Activated CD4-positive, alpha-beta T cell treated with anti-CD3 and anti-CD28 coated beads, Interleukin-10, Interleukin-2, amounts not matched to agents 100 ng/mL and 50 ng/mL, durations not matched to agents 16 hours and 8 hours (primary cell): ENCODE data around the gene ZRANB2.

ENCODE experiments used
- DNase-seq: peaks from one replicate; pipeline ENCODE4 v3.0.0-alpha.2; 2020

ZRANB2 gene

DNA sequence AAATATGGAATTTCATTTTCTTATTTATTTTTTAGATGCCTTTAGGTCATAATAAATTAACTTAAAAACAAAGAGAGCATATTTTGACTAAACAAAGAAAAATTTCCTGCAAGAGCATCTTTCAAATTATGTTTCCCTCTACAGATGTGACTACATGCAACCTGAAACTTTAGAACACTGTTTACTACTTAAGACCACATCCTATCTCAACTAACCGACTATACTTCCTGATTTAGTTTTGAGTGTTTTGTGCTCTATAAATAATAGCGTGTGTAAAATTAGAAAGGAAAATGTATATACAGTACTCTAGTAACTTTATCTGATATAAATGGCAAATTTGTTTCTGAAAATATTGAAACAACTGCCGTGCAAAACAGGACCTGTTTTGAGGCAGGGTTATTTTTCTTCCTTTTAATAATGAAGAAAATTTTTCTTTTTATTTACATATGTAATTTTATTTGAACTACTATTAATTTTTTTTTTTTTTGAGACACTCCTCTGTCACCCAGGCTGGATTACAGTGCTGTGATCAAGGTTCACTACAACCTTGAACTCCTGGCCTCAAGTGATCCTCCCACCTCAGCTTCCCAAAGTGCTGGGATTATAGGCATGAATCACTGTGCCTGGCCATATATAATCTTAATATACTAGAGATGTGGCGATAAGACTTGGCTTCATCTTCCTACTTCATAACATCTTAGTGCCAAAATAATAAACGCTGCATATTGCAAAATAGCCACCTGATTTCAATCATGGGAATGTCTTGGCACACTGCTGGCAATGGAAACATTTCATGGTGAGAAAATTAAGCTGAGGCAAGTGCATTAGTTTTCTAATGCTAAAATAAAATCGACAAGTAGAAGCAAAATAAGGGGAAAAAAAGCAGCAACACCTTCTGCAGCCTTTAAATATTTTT, 12.3 kb downstream of the ZRANB2 start:
- peak; percentile 55 for DNase-seq

DNA sequence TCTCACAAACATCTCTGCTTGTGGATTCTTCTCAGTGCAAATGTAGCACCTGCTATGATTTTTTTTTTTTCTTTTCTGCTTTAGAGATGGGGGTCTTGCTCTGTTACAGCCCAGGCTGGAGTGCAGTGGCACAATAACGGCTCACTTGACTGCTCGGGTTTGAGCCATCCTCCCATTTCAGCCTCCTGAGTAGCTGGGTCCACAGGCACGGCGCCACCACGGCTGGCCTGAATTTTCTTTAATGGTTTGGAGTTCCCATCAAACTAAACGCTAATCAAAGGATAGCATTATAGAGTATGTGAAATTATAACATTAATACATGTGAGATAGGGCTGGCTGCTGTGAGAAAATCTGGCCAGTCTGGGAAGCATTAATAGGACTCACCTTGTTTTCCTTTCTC, 26.0 kb downstream of the ZRANB2 start:
- no peak for DNase-seq

DNA sequence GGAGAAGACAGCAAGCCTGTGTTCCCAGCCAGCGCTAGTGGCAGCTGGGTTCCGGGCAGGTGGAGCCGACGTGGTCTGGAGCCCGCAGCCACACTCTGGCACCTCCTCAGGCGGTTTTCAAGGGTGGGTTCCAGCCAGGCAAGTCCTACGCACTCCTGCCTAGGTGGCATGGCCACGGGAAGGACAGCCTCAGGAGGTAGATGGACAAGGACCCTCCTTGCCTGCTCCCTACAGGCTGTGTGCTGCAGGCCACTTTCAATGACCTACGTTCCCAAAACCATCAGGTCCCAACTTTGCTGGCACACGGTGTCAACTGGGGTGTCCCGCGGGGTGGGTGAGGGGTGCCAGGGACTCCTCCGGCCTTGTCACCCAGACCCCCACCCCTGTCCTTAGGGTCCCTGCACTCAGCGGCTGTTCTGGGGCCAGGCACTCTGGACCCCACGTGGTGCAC, 26.5 kb downstream of the ZRANB2 start:
- no peak for DNase-seq

DNA sequence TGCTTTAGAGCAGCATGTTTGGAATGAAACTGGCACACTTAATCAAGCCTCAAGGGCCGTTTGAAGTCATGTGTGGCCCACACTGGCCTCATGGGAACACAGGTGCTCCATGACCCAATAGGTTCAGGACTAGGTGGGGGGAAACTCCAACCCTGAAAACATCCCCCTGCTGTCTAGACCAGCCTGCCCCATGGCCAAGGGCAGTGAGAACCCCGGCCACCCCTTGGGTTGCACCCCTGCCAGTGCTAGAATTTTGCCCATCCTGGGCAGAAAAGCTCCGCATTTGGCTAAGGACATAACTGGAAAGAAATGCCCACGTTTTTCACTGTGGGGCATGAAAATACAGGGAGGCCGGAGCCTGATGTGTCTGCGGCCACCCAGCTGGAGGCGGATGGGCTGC, 27.1 kb downstream of the ZRANB2 start:
- no peak for DNase-seq

DNA sequence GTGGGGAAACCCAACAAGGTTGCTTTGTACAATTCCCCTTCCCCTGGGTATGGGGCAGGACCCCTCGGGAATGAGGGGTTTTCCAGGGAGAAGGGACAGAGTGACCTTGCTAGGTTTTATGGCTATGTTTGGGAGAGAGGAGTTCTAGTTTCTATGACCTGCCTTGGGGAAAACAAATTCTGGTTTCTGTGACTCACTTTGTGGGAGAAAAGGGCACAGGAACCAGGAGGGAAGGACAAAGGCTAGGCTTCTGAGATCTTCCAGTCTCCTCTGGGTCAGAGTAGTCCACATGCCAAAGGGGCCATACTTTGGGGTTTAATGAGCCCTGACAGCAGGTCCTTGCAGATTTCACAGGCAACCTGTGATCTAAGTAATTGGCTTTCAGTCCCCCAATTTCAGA, 27.7 kb downstream of the ZRANB2 start:
- no peak for DNase-seq

DNA sequence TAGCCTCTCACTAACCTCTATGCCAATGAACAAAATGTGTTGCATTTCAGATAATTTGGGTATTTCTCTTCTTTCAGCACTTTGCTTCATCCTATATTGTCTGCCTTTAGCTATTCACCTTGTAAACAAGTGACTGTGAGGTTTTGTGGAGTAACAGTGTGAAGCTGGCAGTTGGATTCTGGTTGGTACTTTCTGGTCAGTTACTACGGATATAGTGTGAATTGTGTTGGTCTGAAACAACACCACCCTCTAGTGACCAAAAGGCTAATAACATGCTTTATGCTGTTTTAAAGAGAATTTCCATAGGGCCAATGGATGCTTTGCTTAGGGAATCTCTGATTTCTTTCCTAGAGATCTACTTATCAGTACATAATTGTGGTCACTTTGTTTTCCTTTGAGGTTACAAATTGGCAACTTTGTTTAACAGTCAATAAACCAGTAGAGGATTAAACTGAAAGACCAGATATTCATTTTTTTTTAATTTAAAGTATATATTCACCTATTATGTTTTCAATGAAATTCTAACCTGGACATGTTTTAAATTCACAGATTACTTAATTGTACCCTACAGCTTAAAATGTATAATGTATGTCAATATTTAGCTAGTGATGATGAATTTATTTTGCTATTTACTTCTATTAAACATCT, 30.8 kb downstream of the ZRANB2 start:
- DNase-seq, result peak; percentile 61

DNA sequence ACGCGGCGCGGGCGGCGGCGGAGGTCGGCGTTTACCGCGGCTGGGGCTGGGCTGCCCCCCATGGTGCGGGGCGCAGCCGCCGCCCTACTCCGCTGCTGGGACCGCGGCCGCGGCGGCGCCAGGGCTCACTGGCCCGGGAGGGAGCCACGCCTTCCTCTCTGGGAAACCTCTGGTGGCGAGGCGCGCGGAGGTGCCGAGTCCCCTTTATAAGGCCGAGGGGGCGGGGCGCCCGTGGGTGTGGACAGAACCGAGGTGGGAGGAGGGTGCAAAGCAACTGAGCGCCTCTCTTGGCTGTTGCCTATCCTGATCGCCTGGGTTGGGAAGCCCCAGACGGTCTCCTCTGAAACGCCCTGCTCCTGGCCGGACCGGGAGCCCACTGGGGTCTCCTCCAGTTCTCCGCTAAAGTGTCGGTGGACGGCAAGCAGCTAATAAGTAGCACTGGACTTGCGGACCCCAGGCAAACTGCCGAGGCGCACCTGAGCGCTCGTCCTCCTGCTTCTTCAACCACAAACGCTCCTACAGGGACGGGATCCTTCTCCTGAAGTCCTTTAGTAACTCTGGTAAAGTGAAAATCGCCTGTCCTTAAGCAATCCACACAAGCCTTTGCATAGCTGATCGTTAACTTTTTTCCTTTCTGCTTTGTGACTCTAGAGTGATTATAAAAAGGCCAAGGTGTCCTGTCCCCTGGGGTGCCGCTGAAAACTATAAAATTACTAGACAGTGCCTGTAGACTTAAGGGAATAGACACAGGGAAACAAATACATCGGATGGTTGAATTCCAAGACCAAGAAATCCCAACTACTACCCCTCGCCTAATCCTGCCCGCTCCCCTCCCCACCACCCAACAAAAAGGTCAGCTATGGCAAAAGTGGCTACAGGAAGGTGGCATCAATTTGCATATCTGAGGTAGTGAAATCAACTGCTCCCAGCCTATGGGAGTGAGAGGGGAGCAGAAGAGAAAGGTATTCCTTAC, 32.9 kb downstream of the ZRANB2 start, which contains the start of gene PTGER3:
TSS of gene PTGER3 (minus strand) at position 182 of the 973 bp plus-strand sequence. CDS start 239 bp downstream, outside the sequence.
- DNase-seq, result peak; percentile 47

DNA sequence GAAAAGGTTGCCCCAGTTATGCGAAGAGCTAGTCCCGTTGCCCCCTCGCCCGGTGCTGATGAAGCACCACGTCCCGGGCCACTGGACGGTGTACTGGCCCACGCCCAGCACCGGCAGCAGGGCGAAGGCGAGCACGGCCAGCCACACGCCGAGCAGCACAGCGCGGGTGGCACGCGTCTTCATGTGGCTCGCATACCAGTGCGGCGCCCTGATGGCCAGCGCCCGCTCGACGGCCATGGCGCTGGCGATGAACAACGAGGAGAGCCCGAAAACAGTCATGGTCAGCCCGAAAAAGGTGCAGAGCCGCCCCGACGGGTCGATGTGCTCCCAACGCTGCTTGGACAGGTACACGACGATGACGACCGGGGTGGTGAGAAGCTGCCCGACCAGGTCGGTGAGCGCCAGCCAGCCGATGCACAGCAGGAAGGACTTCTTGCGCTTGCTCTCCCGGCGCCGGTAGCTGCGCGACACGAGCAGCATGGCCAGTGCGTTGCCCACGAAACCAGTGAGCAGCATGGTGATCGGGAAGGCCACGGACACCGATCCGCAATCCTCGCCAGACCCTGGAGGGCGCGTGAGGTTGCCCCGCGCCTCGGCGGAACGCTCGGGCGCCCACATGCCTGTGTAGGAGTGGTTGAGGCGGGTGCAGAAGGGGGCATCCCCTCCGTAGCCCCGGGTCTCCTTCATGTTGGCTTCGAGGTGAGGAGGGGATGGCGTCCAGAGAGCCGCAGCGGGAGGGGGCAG, 33.8 kb downstream of the ZRANB2 start:
- peak; percentile 14 for DNase-seq

DNA sequence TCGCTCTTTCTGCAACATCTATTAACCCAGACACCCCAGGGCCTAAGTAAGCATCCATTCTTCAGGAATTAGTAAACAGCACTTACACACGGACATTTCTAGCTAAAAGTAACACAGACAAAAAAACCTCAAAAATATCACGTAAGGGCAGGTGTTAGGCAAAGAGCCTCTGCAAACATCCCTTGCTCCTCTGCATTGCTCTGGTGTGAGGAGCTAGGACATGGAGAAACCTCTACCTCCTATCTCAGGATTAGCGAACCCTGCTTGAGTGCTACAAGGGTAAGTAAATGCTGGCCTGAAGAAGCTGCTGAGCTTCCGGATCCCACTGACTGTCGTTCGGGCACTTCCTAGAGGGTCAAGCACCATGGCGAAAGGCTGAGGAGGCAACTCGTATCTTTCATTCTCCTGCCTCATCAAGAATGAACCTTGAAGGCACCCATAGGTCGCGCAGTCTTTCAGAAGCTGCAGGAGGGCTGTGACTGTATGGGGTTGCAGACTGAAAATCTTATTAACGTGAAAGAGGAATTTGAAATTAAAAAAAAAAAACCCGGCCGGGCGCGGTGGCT, 35.3 kb downstream of the ZRANB2 start:
- DNase-seq, result no peak

DNA sequence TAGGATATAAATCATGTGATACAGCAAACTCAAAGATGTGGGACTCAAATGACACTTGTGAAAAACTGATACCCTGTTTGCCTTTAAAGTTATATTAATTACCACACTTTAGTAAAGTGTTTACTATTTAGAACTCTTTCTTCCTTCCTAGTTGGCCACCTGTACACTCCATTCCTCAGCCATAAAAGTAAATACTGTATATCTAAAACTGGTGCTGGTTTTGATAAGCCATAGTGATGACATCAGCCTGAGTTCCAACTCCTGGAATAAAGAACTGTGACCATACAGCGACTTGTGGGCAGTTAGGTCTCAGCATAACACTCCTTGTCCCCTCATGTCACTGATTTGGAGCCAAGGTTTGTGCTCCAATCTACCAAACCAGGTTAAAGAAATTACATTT, 36.0 kb downstream of the ZRANB2 start:
- no peak for DNase-seq

DNA sequence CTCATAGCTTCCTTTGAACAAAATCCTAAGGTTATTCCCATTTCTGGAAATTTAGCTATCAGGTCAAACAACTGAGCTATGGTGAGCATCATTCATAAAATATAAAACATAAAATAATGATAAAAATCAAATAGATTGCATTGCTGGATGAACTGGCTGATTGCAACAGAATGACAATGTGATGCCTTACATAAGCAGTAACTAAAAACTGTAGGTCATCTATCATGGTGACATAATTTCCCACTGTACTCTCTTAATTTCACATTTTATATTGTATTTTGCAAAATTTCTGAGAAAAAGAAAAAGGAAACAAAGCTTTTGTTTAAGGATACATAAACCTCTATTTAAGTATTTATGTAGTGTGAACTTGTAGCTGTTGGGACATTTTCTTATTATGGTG, 37.8 kb downstream of the ZRANB2 start:
- DNase-seq, result no peak

DNA sequence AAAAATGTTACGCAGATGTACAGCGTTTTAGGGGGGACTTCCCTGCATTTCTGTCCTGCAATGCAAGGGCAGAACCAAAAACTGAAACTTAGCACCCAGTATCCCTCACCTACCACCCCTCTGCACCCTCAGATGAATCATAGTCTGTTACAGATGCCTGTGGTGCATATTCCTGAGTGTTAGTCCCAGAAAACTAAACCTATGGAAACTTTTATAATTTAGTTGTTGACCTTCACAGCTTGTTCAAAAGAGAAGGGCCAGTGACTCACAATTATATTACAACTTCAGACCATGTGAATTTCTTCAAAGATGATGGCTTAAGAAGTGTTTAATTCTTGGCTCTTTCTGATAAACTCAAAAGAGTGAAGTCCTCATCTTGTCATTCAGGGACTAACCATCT, 39.0 kb downstream of the ZRANB2 start:
- DNase-seq, result no peak

DNA sequence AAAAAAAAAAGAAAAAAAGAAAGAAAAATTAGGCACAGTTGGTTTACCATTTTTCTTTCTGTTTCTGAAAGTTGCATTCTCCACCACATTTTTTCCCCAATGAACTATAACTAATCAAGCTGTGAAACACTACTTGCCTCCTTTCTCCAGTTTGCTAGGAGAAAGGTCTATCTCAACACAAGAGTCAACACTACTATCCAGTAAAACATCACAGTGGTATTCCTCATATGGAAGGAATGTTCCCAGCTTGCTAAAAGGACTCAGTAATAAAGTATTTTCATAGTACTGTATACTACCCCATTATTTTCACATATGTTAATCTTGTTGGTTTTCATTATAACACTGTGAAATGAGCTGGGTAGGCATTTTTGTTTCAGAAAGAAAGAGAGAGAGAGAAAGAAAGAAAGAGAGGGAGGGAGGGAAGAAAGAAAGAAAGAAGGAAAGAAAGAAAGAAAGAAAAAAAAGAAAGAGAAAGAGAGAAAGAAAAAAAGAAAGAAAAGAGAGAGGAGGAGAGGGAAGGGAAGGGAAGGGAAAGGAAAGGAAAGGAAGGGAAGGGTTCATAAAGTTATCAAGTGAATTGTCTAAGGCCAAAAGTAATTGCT, 41.1 kb downstream of the ZRANB2 start:
- no peak for DNase-seq

DNA sequence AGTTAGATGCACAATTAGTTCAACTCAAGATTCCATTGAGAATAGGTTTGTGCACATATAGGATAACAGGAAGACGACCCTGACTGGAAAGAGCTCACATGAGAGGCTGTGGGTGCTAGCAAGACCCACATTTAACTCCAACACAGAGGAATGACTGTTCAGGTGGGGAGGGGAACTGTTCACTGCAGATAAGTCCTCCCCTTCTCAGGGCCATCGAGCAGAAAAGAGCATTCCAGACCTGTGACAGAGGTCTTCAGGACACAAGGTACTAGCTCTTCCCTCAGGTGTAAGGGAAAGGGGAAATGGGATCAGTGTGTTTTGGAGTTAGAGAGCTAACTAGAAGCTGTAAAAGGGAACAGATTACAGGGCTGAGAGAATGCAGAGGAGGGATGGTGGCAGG, 41.9 kb downstream of the ZRANB2 start:
- DNase-seq, result no peak

DNA sequence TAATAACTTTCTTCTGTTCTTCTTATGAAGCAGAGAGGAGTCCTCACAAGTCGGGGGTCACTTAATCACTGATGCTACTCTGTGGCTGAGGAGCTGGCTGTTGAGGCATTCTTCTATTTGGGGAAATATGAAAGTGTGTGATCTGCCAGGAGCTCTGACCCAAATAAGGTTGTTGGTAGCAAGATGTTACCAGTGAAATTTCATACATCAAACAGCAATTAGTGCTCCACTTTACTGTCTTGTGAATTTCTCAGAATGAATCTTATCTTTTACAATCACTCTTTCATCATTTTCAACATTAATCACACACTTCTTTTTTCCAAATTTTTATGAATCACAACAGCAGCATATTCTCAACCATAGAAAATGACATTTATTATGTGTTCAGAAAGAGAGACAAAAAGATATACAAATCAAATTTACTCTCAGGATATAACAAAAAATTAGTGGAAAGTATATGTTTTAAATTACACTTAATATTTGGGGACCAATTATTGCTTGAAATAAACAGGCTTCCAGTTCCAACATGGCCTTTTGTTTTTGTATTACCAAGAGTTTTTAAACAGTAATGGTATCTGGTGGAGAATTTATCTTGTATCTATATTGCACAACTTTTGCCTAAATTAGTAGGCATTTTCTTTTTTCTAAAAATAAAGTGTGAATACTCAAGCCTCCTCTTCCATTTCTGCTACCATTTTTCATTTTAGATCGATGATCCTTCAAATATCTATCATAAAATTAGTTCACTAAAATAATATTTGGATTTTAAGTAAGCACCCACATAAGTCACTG, 42.8 kb downstream of the ZRANB2 start:
- peak; percentile 32 for DNase-seq

DNA sequence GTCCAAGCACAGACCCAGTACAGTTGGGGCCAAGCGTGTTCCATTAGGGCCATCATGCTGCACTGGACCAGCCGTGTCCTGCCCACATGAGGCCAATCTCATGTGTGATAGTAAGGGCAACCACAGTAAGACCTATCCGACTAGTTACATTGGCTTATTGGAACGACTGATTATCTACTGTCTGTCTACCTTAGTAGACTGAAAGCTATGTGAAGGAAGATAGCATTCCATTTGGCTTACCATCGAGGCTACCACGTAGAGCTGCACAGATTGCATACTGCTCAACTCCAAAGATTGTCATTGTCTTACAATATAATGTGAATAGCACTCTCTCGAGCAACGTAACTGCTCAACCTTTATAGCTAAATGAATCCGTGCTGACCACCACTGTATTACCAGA, 43.8 kb downstream of the ZRANB2 start:
- DNase-seq, result no peak

DNA sequence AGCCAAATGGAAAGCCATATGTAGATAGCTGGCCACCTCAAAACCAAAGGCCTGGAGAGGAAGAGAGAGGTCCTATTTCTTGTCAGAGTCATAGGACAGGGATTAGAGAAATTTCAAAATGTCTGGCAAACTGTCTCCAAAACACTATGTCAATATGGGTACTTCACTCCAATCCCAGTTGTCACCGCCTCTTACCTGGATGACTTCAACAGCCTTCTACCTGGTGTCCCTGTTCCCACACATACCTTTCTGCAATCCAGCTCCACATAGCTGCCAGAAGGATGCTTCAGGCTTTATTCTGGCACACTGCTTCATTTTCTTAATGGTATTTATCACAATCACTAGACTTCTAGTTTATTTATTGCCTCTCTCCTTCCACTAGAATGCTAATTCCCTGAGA, 47.7 kb downstream of the ZRANB2 start:
- DNase-seq, result no peak

DNA sequence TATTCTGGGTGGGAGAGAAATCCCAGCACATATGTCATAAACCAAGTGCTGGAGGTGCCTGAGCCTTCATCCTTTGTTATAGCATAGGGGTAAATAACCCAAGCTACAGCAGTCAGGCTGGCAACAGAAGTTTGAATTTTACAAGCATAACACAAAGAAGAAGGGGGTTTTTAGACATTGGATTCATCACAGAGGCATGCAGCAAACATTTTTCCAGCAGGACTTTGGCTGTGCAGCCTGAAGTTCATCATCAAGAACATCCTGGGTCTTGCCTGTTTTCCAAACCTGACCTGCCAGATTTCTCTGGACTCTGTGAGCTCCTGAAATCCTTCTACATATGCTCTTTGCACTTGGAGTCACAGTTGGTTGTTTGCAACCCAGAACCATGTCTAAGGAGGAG, 49.4 kb downstream of the ZRANB2 start:
- DNase-seq, result no peak

DNA sequence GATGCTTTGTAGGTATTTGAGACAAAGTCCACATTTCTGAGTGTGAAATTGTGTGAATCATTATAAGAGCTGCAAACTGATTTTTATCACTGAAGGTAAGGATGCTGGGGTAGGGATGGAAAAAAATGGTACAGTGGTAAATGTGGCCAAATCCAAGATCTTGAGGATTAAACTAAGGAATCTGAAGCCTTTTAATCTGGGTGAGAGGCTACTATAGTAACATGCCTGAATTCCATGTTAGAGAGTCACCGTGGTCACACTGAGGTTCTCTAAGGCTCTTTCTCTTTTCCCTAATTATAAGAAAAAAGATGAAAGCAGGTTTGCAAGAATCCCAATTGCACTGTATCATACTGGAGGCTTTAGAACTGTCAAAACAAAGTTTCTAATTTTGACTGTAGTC, 50.8 kb downstream of the ZRANB2 start:
- no peak for DNase-seq

DNA sequence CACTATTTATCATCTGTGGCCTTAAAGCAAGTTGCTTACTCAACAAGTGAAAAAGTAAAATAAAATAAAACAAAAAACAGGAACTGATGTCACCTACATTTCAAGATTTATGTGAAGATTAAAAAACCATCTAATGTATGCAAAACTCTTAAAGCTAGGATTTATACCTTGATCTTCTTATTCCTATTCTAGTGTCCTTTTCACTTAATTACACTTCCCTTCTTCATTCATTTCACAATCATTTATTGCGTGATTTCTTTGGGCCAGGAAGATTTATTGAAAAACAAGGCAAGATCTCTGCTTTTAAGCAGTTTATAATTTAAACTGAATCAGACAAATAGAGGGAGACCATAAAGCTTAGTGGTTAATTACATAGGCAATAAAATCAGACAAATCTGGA, 51.9 kb downstream of the ZRANB2 start:
- no peak for DNase-seq

DNA sequence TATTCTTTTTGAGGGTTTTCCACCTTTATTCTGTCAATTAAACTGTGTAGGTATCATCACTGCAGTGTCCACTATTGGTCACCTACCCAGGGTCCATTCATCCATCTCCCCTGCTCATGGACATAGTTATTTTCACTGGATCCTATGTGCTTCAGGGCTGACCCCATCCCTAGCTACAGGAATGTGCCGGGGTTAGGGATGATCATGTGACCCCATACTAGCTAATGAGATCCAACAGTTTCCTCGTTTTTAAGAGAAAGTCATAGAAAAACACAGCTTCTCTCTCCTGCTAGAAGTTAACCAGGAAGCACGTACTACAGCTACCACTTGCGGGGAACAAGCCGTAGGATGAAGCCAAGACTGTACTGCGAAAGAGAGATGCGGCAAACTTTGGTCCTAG, 52.8 kb downstream of the ZRANB2 start:
- DNase-seq, result no peak
